PFSK-1 (cell line): Measurements from ENCODE around the gene MINDY1.

Experiments used
- FOXP2 ChIP-seq: optimal IDR thresholded peaks from 2 replicates; pipeline ENCODE3; 2011; ENCODE audit warnings: borderline replicate concordance, control low read depth, inconsistent platforms; ENCODE audit not compliant: insufficient read depth; ENCODE audit errors: extremely low read length, extremely low read depth
- POLR2AphosphoS5 ChIP-seq: IDR thresholded peaks from 2 replicates; pipeline ENCODE4 v1.6.1; 2012; ENCODE audit warnings: low read depth, mild to moderate bottlenecking, control low read depth, low read length, moderate library complexity
- REST ChIP-seq, 2 experiments: IDR thresholded peaks; 2 replicates each; pipeline versions ENCODE4 v1.6.1 to v1.8.0; 2011 to 2012; ENCODE audit warnings: low read depth in 2 of 2, low read length in 2 of 2, control low read depth in 1 of 2, inconsistent platforms in 1 of 2, mild to moderate bottlenecking in 1 of 2, moderate library complexity in 1 of 2; ENCODE audit not compliant: insufficient read depth in 1 of 2
- SIN3A ChIP-seq: IDR thresholded peaks from 2 replicates; pipeline ENCODE4 v1.6.1; 2012; ENCODE audit warnings: mild to moderate bottlenecking, low read length, moderate library complexity, borderline replicate concordance; ENCODE audit not compliant: insufficient read depth
- TAF1 ChIP-seq: IDR thresholded peaks from 2 replicates; pipeline ENCODE4 v1.6.1; 2012; ENCODE audit warnings: low read length, control low read depth, borderline replicate concordance; ENCODE audit not compliant: insufficient read depth

Gene MINDY1

GRCh38 chr1:151043163-151043562 lies 36.5 kb upstream of the MINDY1 start:
- TF ChIP-seq SIN3A (no peak), POLR2AphosphoS5 (no peak), TAF1 (no peak), REST (IDR thresholded peaks at IDR 0.05; ENCODE audit: insufficient read depth in 1 of 2, low read depth in 2 of 2, low read length in 2 of 2) (no peak), FOXP2 (no peak)

GRCh38 chr1:151039521-151039920 lies 32.8 kb upstream of the MINDY1 start:
- TF ChIP-seq POLR2AphosphoS5 (no peak), FOXP2 (no peak), SIN3A (no peak), TAF1 (no peak), REST (IDR thresholded peaks at IDR 0.05; ENCODE audit: insufficient read depth in 1 of 2, low read depth in 2 of 2, low read length in 2 of 2) (no peak)

GRCh38 chr1:151037032-151037431 lies 30.3 kb upstream of the MINDY1 start:
- no peak for TF ChIP-seq TAF1
- no peak for TF ChIP-seq SIN3A
- no peak for TF ChIP-seq FOXP2
- no peak for TF ChIP-seq REST (IDR thresholded peaks at IDR 0.05; ENCODE audit: insufficient read depth in 1 of 2, low read depth in 2 of 2, low read length in 2 of 2)
- TF ChIP-seq POLR2AphosphoS5: no peak

- TF ChIP-seq SIN3A (no peak), TAF1 (no peak), REST (IDR thresholded peaks at IDR 0.05; ENCODE audit: insufficient read depth in 1 of 2, low read depth in 2 of 2, low read length in 2 of 2) (no peak), POLR2AphosphoS5 (no peak), FOXP2 (no peak)
Observed at GRCh38 chr1:151036356-151036755, 29.7 kb upstream of the MINDY1 start, which contains the start of gene BNIPL. Gene BNIPL, plus strand, starts transcription at chr1:151036586. Its CDS starts 140 bp downstream, at chr1:151036726.

GRCh38 chr1:151035167-151035566 lies 28.5 kb upstream of the MINDY1 start:
- no peak for TF ChIP-seq SIN3A
- TF ChIP-seq TAF1: no peak
- no peak for TF ChIP-seq REST (IDR thresholded peaks at IDR 0.05; ENCODE audit: insufficient read depth in 1 of 2, low read depth in 2 of 2, low read length in 2 of 2)
- TF ChIP-seq POLR2AphosphoS5: no peak
- TF ChIP-seq FOXP2: no peak
